ENCODE measurements around the gene CST11.

Gene CST11

DNA sequence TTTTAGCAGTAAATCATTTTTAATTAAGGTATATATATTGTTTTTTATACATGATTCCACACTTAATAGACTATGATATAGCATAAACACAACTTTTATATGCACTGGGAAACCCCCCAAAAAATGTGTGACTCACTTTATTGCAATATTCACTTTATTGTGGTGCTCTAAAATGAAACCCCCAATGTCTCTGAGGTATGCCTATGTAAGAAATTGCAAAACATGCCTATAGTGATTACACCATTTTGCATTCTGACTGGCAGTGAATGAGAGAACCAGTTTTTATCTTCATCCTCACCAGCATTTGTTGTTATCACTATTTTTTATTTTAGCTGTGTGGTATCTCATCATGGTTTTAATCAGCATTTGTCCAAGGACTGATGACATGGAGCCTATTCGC is 8.5 kb upstream of the CST11 start:
- no peak for DNase-seq (ENCODE audit: low read depth)
- no peak overlapping the region for H3K4me3 ChIP-seq (ENCODE audit: low read depth, low read length)
- TF ChIP-seq, protein P1, sequence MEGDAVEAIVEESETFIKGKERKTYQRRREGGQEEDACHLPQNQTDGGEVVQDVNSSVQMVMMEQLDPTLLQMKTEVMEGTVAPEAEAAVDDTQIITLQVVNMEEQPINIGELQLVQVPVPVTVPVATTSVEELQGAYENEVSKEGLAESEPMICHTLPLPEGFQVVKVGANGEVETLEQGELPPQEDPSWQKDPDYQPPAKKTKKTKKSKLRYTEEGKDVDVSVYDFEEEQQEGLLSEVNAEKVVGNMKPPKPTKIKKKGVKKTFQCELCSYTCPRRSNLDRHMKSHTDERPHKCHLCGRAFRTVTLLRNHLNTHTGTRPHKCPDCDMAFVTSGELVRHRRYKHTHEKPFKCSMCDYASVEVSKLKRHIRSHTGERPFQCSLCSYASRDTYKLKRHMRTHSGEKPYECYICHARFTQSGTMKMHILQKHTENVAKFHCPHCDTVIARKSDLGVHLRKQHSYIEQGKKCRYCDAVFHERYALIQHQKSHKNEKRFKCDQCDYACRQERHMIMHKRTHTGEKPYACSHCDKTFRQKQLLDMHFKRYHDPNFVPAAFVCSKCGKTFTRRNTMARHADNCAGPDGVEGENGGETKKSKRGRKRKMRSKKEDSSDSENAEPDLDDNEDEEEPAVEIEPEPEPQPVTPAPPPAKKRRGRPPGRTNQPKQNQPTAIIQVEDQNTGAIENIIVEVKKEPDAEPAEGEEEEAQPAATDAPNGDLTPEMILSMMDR (conservative IDR thresholded peaks at IDR 0.05; ENCODE audit: low read depth, low read length): no peak

DNA sequence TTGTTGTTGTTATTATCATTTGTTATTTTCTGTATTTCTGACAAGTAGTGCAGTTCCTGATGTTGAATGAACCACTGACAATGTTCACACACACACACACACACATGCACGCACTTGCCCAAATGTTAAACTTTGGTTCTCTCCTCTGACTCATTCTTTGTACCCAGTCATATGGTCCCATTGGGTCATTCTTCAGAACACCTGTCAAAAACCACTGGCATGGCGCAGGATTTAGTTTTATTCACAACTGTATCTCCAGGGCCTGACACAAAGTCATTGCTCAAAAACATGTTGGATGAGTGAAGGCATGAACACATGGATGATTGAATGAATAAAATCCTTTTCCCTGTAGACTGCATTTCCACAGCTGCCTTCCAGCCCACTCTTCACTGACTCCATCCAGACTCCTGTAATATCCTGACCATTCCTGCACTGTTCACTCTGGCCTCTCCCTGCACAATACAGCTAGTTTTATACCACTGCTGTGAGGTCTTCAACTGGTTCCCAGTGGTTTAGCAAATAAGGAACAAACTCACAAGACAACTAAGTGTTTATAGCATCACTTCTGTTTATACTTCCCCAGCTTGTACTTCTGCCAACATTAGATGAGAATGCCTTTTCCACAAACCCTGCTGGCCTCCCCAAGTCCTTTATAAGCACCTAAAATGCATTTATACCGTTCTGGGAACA is 6.9 kb upstream of the CST11 start:
- H3K4me3 ChIP-seq (ENCODE audit: low read depth, low read length): no peak overlapping the region
- TF ChIP-seq, protein P1 (conservative IDR thresholded peaks at IDR 0.05; ENCODE audit: low read depth, low read length): no peak
- DNase-seq (ENCODE audit: low read depth): no peak

DNA sequence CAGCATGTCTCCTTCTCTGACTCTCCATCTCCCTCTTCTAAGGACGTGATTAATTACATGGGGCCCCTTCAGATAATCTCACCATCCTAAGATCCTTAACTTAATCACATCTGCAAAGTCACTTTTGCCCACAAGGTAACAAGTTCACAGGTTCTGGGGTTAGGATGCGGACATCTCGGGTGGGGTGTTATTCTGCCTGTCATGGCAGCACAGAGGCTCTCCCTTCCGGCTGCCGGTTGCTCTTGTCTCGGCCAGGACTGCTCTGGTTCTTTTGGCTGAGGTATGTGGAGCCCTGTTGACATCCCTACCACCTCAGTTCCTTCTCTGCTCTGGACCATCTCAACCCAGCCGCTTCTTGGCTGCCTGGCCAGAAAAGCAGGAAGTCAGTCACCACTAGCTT is 4.2 kb upstream of the CST11 start:
- H3K4me3 ChIP-seq (ENCODE audit: low read depth, low read length): no peak overlapping the region

DNA sequence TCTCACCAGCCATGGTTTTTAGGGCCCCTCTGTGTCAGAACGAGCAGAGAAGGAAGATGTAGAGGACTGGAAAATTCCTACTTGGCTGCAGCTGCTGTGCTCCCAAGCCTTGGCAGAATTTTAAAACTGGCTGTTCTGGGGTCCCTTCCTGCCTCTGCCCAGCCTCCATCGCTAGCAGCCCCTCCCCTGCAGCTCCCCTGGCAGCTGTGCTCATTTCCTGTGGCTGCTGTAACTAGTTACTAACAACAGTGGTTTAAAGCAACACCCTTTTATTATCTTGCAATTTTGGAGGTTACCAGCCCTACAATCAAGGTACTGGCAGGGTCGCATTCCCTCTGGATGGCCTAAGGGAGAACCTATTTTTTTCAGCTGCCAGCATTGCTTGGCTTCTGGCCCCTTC is 3.7 kb upstream of the CST11 start:
- no peak overlapping the region for H3K4me3 ChIP-seq (ENCODE audit: low read depth, low read length)
- DNase-seq (ENCODE audit: low read depth): no peak
- TF ChIP-seq, protein P1 (conservative IDR thresholded peaks at IDR 0.05; ENCODE audit: low read depth, low read length): no peak

More for the DNA sequence above, 4.2 kb upstream of the CST11 start:
- no peak for DNase-seq (ENCODE audit: low read depth)
- TF ChIP-seq, protein P1 (conservative IDR thresholded peaks at IDR 0.05; ENCODE audit: low read depth, low read length): no peak

DNA sequence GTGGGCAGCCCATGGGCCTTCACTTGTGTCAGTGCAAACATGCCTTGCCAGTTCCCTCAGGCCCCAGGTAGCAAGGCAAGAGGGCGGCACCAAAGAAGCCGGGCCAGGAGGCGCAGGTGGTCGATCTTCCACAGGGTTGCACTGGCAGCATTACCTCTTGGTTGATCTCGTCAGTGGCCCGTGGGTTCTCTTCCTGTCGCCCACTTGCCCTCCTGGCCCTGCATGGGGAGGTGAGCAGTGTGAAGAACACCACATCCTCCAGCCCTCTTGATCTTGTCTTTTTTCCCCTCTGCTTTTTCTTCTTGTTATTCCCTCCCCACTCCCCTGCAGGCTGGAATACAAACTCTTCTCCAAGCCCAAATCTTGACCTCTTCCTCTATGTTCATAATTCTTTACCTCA is 3.0 kb upstream of the CST11 start:
- DNase-seq (ENCODE audit: low read depth): no peak
- TF ChIP-seq, protein P1 (conservative IDR thresholded peaks at IDR 0.05; ENCODE audit: low read depth, low read length): no peak
- H3K4me3 ChIP-seq (ENCODE audit: low read depth, low read length): no peak overlapping the region

DNA sequence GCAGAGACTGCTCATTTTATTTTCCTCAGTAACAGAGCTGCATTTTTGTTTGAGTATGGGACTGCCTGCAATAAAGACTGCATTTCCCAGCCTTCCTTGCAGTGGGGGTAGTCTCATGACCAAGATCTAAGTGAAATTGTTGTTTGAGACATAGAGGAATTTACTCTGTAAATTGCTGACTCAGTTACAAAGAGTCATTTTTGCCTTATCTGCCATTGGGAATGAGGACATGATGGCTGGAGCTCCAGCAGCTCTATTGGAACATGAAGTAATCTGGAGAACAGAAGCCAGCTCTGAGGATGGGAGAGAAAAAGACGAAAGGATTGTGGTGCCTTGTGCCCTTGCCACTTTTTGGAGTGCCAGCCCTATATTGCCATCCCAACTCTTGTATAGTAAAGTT is 2.1 kb upstream of the CST11 start:
- no peak overlapping the region for H3K4me3 ChIP-seq (ENCODE audit: low read depth, low read length)
- TF ChIP-seq, protein P1 (conservative IDR thresholded peaks at IDR 0.05; ENCODE audit: low read depth, low read length): no peak
- no peak for DNase-seq (ENCODE audit: low read depth)
